ENCODE data around the gene POTEH.
"Not testable (repeated sequence)": the region's sequence is repeated elsewhere in the genome, so short reads cannot be mapped to it uniquely, and the experiment has no call there.

DNA sequence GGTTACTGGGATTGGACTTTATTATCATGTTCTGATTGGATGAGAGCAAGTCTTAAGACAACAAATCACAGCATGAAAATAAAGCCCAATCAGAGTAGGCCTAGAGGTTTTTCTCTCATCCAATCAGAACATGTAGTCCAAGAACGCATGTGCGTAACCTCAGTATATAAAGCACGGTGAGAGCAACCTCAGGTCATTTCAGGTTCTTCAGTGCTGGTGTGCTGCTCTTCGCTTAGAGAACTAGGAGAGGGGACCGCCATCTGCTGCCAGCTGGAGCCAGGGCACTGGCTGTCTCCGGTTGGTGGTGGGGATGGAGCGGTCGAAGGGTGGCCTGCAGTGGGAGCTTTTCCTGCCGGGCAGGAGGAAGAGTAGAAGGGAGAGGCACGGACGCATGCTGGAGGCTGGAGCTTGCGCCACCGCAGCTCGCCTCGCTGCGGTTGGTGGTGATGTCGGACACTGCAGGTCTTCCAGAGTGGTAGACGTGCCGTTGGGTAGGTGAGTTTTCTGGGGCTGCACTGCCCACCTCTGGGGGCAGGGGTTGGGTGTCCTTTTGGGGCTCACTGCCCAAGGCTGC, 47.5 kb upstream of the POTEH start:
- TF ChIP-seq RAD51 (IDR thresholded peaks at IDR 0.05); POLR2A (IDR thresholded peaks at IDR 0.05; ENCODE audit: low read depth, low read length); CREB1 (IDR thresholded peaks at IDR 0.05; ENCODE audit: low read depth); CTCF (IDR thresholded peaks at IDR 0.05 in 2 of 3, conservative IDR thresholded peaks at IDR 0.05 in 1 of 3; ENCODE audit: control insufficient read depth in 2 of 3, extremely low read depth in 1 of 3, insufficient read depth in 1 of 3, low read depth in 3 of 3, low read length in 3 of 3); EZH2 (IDR thresholded peaks at IDR 0.05; ENCODE audit: borderline replicate concordance, control insufficient read depth, low read depth, low read length); E2F4 (IDR thresholded peaks at IDR 0.05; ENCODE audit: low read depth, low read length); JUND (IDR thresholded peaks at IDR 0.05; ENCODE audit: low read depth, low read length); SP1 (IDR thresholded peaks at IDR 0.05; ENCODE audit: low read depth, low read length); YY1 (IDR thresholded peaks at IDR 0.05; ENCODE audit: low read depth, low read length): not testable (repeated sequence)
- TF ChIP-seq, protein P1, sequence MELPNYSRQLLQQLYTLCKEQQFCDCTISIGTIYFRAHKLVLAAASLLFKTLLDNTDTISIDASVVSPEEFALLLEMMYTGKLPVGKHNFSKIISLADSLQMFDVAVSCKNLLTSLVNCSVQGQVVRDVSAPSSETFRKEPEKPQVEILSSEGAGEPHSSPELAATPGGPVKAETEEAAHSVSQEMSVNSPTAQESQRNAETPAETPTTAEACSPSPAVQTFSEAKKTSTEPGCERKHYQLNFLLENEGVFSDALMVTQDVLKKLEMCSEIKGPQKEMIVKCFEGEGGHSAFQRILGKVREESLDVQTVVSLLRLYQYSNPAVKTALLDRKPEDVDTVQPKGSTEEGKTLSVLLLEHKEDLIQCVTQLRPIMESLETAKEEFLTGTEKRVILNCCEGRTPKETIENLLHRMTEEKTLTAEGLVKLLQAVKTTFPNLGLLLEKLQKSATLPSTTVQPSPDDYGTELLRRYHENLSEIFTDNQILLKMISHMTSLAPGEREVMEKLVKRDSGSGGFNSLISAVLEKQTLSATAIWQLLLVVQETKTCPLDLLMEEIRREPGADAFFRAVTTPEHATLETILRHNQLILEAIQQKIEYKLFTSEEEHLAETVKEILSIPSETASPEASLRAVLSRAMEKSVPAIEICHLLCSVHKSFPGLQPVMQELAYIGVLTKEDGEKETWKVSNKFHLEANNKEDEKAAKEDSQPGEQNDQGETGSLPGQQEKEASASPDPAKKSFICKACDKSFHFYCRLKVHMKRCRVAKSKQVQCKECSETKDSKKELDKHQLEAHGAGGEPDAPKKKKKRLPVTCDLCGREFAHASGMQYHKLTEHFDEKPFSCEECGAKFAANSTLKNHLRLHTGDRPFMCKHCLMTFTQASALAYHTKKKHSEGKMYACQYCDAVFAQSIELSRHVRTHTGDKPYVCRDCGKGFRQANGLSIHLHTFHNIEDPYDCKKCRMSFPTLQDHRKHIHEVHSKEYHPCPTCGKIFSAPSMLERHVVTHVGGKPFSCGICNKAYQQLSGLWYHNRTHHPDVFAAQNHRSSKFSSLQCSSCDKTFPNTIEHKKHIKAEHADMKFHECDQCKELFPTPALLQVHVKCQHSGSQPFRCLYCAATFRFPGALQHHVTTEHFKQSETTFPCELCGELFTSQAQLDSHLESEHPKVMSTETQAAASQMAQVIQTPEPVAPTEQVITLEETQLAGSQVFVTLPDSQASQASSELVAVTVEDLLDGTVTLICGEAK (IDR thresholded peaks at IDR 0.05; ENCODE audit: borderline replicate concordance): not testable (repeated sequence)
- TF ChIP-seq, protein P2, sequence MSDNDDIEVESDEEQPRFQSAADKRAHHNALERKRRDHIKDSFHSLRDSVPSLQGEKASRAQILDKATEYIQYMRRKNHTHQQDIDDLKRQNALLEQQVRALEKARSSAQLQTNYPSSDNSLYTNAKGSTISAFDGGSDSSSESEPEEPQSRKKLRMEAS (IDR thresholded peaks at IDR 0.05; ENCODE audit: low read depth, low read length): not testable (repeated sequence)
- TF ChIP-seq, protein P3, sequence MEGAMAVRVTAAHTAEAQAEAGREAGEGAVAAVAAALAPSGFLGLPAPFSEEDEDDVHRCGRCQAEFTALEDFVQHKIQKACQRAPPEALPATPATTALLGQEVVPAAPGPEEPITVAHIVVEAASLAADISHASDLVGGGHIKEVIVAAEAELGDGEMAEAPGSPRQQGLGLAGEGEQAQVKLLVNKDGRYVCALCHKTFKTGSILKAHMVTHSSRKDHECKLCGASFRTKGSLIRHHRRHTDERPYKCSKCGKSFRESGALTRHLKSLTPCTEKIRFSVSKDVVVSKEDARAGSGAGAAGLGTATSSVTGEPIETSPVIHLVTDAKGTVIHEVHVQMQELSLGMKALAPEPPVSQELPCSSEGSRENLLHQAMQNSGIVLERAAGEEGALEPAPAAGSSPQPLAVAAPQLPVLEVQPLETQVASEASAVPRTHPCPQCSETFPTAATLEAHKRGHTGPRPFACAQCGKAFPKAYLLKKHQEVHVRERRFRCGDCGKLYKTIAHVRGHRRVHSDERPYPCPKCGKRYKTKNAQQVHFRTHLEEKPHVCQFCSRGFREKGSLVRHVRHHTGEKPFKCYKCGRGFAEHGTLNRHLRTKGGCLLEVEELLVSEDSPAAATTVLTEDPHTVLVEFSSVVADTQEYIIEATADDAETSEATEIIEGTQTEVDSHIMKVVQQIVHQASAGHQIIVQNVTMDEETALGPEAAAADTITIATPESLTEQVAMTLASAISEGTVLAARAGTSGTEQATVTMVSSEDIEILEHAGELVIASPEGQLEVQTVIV (IDR thresholded peaks at IDR 0.05; ENCODE audit: borderline replicate concordance, partially characterized antibody): not testable (repeated sequence)

All from GM12878 (cell line).